GM08714 (cell line): Measurements from ENCODE around the gene HMGN4.
"Not testable (repeated sequence)": the region's sequence is repeated elsewhere in the genome, so short reads cannot be mapped to it uniquely, and the experiment has no call there.

ENCODE experiments used
- H3K4me3 ChIP-seq: fragments of 200-500 bp; sonication (Bioruptor generic); 2 replicates; pipeline ENCODE4 v1.5.1; 2014; ENCODE audit warnings: mild to moderate bottlenecking, low read length, inconsistent platforms
- ZNF274 ChIP-seq: IDR thresholded peaks from 2 replicates; pipeline ENCODE4 v1.6.1; 2012; ENCODE audit warnings: mild to moderate bottlenecking, low read depth, low read length

HMGN4 gene

DNA sequence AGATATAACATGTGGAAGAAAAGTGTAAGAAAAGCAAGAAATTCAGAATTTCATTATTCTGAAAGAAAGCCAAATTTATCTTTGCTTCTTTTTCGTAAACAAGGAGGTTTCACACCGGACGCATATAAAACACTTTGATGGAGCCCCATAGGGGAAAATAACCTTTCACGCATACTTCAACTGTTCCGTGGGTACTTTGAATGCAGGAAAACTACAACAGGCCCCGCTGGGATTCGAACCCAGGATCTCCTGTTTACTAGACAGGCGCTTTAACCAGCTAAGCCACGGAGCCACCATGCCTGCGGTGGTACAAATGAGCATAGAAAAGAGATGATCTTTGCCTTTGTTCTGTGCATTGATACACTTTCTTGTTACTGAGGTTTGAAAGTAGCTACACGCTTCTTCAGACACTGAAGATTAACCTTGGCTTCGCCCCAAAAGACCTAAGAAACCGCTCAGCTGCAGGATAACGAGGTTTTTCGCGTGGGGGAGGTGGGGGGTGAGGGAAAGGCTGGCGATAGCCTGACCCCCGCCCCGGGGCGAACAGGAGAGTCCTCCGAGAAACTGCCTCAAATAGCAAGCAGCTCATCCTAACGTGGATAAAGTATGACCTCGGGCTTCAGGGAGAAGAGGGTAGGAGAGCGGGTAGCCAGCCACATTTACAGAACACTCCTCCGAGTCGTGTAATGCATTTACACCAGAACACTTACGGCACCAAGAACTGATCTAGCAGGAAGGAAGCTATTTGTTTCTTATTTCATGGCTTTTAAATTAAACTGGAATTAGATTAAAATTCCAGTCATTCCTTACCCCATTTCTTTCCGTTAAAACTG is 5.3 kb upstream of the HMGN4 start:
- TF ChIP-seq ZNF274 = no peak
- H3K4me3 ChIP-seq = peak overlapping the region; percentile 81

DNA sequence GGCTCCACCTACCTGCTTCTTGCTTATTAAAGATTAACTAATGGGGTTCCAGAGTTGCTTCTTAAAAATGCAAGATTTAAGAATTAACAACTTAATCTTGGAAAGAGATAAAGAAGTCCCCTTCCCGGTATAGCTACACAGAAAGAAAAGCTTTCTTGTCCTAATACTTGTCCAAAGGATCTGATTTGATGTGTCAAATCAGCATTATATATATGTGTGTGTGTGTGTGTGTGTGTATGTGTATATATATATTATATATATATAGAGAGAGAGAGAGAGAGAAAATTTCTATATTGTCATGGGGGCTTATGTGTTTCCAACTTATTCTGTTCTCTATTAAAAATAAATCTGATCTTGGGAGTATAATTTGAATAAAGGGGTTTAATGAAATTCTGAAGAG is 4.6 kb upstream of the HMGN4 start:
- no peak for TF ChIP-seq ZNF274
- peak overlapping the region; percentile 81 for H3K4me3 ChIP-seq

DNA sequence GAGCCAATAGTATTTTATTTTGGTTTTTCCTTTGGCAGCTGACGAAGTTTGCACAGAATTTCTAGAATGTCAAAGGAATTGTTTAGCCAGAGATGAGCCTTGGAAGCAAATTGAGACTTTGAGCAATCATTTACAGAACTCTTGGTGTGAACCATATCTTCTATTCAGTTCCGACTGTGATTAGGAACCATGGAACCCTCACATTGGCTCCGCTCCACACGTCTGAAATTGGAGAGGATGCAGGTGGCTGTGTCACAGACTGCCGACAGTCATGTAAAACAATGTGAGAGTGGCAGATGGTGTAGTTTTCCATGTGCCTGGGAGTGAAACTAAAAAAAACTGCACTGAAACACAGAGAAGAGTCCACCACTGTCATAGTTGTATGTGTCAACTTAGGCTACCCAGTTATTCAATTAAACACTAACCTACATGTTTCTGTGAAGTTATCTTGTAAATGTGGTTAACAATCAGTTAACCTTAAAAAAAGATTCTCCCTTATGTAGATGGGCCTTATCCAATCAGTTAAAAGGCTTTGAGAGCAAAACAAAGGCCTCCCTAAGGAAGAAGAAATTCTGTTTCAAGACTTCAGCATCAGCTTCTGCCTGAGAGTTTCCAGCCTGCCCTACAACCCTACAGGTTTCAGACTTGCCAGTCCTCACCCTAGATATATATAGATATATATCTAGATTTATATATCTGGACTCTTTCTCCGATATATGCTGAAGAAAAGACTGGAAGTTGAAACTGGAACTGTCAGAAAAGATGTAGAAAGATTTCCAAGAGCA is 3.3 kb upstream of the HMGN4 start:
- no peak for TF ChIP-seq ZNF274
- no peak overlapping the region for H3K4me3 ChIP-seq

DNA sequence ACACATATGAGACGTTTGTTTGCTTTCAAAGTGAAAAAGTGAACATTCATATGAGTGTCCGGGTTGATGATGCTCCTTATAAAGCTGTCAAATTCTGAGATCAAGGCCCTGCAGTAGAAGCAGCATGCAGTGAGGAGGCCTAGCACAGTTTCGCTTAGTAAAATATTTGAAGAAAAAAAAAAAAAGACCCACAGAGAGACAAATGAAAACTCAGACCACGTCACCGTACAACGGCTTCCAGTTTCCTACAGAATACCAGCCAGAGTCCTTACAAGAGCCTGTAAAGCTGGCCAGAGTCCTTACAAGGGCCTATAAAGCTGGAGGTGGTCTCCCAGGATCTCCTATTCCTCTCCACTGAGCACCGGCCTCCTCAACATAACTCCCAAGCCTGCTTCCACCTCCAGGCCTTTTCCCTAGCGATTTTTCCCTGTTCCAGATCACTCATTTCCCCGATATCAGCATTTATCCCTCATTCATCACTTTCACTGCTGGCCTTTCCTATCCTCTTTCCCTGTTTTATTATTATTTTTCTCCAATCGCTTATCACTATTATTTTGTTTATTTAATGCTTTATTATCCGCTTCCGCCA is 1.5 kb upstream of the HMGN4 start:
- TF ChIP-seq ZNF274 = no peak
- H3K4me3 ChIP-seq = peak overlapping the region; percentile 82

DNA sequence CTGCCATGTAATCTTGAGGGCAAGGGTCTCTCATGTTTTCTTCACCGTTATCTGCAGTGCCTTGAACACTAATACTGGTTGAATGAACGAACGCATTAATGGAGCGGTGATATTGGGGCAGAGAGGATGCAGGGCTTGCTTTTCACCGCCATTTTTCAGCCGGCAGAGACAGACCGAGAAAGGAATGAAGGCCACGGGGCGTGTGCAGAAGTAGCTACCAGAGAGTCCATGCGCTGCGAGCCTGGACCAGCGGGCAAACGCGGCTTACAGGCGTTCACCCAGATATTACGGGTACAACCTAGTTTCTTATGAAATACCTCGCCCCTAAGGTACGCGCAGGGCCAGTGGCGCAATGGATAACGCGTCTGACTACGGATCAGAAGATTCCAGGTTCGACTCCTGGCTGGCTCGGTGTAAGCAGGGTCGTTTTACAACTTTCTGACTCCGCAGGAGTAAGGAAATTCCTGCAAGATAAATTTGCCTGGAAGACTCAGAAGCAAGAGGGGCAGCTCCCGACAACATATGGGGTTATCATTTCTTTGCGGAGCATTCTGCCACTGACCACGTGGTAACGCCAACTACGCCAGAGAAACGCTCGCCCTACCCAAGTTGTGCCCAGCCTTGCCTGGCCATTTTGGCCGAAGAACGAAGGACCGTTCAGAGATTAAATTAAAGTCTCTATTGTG is 863 bp upstream of the HMGN4 start:
- H3K4me3 ChIP-seq = peak overlapping the region; percentile 82
- TF ChIP-seq ZNF274 = no peak

DNA sequence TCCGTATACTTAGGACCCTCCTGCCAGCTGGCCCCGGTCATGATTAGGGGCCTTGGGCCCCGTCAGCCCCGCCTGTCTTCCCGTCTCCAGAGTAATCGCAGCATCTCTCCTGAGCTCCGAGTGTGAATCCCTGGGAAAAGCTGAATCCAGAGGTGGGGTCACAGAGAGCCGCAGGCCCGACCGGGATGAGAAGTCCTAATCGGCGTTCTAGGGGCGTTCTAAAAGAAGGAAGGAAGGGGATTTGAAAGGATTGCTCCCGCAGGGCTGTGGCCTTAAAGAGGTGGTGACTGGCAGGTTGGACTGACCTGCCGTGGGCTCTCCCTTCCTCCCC is 371 bp downstream of the HMGN4 start:
- no peak for TF ChIP-seq ZNF274
- H3K4me3 ChIP-seq = peak overlapping the region; percentile 82

DNA sequence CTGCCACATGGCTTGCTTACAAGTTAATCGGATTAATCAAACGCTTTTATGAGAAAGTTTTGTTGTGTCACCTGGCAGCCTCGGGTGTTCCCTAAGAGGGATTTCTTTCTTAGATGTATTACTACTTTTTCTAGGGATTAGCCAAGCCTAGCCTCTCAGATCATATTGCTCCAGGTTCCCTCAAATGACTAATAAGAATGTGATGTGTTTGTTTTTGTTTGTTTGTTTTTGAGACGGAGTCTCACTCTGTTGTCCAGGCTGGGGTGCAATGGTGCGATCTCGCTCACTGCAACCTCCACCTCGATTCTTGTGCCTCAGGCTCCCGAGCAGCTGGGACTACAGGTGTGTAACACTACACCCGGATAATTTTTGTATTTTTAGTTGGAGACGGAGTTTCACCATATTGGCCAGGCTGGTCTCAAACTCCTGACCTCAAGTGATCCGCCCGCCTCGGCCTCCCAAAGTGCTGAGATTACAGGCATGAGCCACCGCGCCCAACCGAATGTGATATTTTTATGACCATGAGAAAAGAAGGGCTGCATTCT is 977 bp downstream of the HMGN4 start:
- peak overlapping the region; percentile 82 for H3K4me3 ChIP-seq
- TF ChIP-seq ZNF274 = no peak

DNA sequence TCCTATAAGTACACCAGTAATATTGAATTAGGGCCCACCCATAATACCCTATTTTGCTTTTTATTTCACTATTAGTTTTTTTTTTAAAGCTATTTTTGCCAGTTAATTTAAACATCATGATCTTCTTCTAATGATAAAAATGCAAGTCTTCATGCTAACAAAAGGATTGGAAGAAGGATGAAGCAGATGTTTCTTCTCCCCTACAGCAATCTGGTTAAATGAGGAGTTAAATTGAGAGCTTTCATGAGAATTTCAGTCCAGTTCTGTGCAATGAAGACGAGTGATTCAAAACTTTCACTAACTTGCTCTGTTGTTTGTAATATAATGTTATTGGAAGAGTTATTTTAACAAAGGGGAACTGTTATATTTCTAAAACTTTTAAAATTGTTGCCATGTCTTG is 3.4 kb downstream of the HMGN4 start:
- no peak for TF ChIP-seq ZNF274
- H3K4me3 ChIP-seq = no peak overlapping the region

DNA sequence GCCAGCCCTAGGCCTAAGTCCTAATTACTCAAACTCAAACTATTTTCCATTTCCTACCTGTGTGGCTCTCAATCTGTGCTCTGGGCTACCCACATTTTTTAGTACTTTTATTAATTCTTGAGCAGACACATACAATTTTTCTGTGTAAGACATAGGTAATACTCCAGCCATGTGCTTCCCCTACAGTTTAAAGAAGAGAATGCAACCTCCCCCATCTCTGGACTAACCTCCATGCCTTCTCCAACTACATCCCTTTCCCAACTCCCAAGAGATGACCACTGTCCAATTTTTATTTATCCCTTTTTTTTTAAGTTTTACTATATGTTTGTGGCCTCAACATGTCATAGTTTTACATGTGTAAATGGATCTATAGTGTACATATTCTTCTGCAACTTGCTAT is 5.8 kb downstream of the HMGN4 start:
- TF ChIP-seq ZNF274 = no peak
- H3K4me3 ChIP-seq = no peak overlapping the region

DNA sequence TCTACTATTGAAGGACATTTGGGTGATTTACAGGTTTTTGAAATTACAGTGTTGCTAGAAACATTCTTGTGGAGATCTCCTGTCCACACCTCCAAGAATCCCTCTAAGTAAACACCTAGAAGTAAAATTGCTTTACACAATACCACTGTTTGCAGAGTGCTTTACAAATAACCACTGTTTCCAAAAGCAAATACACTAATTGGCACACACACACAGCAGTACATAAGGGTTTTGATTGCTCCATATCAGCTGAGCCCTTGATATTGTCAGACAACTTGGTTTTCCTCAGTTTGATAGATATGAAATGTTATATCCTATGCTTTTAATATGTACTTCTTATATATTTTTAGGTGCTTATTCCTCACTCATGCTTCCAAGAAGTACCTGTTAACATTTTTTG is 6.3 kb downstream of the HMGN4 start:
- no peak overlapping the region for H3K4me3 ChIP-seq
- TF ChIP-seq ZNF274 = no peak

DNA sequence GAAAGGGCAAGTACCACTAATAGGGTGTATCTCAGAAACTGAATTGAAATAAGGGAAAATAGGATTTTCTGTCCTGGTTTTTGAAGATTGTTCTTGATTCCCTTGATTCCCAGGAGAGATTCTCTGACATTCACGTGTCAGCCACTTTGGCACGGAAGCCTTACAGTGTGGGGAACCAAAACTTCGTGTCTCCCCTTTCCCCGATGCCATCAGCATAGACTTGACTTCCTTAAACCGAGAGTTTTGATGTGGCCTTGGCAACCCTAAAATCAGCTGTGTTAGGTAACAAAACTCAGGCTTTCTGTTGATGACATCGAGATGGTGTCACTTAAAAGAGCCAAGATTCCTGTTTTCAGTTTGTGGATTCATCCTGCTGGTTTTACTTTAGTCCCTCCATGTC is 7.5 kb downstream of the HMGN4 start:
- TF ChIP-seq ZNF274 = no peak
- no peak overlapping the region for H3K4me3 ChIP-seq

DNA sequence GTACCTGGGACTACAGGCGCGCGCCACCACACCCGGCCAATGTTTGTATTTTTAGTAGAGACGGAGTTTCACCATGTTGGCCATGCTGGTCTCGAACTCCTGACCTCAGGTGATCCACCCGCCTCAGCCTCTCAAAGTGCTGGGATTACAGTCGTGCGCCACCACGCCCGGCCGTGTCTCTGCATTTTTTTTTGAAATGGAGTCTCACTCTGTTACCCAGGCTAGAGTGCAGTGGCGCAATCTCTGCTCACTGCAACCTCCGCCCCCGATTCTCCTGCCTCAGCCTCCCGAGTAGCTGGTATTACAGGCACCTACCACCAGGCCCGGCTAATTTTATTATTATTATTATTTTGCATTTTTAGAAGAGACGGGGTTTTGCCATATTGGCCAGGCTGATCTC is 9.2 kb downstream of the HMGN4 start:
- H3K4me3 ChIP-seq = not testable (repeated sequence)

DNA sequence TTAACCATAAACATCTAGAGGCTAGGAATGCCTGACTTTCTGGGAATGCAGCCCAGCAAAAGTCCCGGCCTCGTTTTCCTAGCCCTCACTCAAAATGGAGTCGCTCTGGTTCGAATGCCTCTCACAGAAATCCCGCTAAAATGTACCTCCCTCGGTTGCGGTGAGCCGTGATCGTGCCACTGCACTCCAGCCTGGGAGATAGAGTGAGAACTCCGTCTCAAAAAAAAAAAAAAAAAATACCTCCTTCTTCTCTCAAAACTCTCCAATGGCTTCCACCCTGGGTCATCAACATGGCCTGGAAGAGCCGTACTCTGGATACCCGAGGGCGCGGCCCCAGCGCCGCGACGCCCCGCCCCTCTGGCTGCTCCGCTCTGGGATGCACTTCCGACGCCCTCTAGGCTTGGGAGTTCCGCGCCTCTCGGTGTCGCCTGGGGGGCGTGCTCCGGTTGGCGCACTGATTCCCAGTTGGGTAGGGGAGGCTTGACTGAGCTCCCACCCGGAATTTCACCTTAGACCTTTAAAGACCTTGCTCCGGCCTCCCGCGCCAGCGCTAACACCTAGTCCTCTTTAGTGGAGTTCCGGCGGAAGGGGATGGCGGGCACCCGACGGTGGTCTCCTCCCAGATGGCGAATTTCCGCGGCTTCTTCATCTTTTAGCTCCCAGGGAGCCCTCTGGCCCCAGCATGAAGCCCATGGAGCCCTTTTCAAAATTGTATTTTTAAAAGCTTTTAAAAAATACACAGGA is 12.3 kb downstream of the HMGN4 start:
- no peak for TF ChIP-seq ZNF274

DNA sequence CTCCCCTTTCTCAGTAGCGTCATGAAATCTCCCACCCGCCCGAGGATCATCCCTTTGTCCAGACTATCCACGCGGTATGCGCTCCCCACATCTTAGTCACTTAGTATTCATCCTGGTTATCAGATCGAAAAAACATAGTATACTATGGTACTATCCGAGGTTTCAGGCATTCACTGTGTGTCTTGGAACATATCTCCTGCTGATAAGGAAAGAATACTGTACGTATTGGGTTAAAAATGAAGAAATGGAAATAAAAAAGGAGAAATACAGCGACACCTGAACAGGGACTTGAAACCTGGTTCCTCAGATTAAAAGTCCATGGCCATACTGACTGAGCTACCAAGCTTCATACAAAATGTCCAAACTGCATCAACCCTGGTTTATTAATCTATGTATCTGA is 14.0 kb downstream of the HMGN4 start:
- no peak for TF ChIP-seq ZNF274
- H3K4me3 ChIP-seq = no peak overlapping the region

More for the DNA sequence above, 12.3 kb downstream of the HMGN4 start:
- H3K4me3 ChIP-seq = peak overlapping the region; percentile 40; the same call in 1 of the 2 replicates
